Stimulated activated CD4-positive, alpha-beta T cell treated with anti-CD3 and anti-CD28 coated beads, Interleukin-1b, Interleukin-23, amount 100 ng/mL, for 4 hours (primary cell): ENCODE data around the gene MYZAP.
"Not testable (repeated sequence)": the region's sequence is repeated elsewhere in the genome, so short reads cannot be mapped to it uniquely, and the experiment has no call there.

Source experiments
- DNase-seq, 2 donors: peaks; one replicate each; pipeline ENCODE4 v3.0.0-alpha.2; 2020; ENCODE audit warnings: low read depth in 2 of 2

Gene MYZAP

GRCh38 chr15:57592836-57593420 is 1.2 kb downstream of the MYZAP start:
- no peak for DNase-seq

GRCh38 chr15:57594479-57594878 is 2.8 kb downstream of the MYZAP start:
- DNase-seq = no peak

GRCh38 chr15:57595011-57595866 is 3.5 kb downstream of the MYZAP start:
- DNase-seq = no peak

GRCh38 chr15:57596301-57596855 is 4.7 kb downstream of the MYZAP start:
- DNase-seq = no peak

GRCh38 chr15:57596978-57597377 is 5.3 kb downstream of the MYZAP start:
- DNase-seq = no peak

GRCh38 chr15:57597431-57597830 is 5.7 kb downstream of the MYZAP start:
- DNase-seq = no peak

GRCh38 chr15:57598346-57598745 is 6.6 kb downstream of the MYZAP start:
- DNase-seq = no peak

- no peak for DNase-seq
Observed at GRCh38 chr15:57599296-57599810, 7.6 kb downstream of the MYZAP start.

- DNase-seq = no peak
Observed at GRCh38 chr15:57600197-57600596, 8.5 kb downstream of the MYZAP start.

GRCh38 chr15:57604507-57604906 is 12.8 kb downstream of the MYZAP start:
- DNase-seq = no peak

- no peak for DNase-seq
Observed at GRCh38 chr15:57605491-57605890, 13.8 kb downstream of the MYZAP start.

- no peak for DNase-seq
Observed at GRCh38 chr15:57606048-57606447, 14.3 kb downstream of the MYZAP start.

- DNase-seq = no peak
Observed at GRCh38 chr15:57606816-57607215, 15.1 kb downstream of the MYZAP start.

- no peak for DNase-seq
Observed at GRCh38 chr15:57607570-57608000, 15.9 kb downstream of the MYZAP start.

- no peak for DNase-seq
Observed at GRCh38 chr15:57609805-57610529, 18.3 kb downstream of the MYZAP start.

GRCh38 chr15:57611123-57611522 is 19.4 kb downstream of the MYZAP start:
- no peak for DNase-seq

GRCh38 chr15:57611938-57612337 is 20.2 kb downstream of the MYZAP start:
- no peak for DNase-seq

GRCh38 chr15:57614241-57614640 is 22.5 kb downstream of the MYZAP start:
- no peak for DNase-seq

GRCh38 chr15:57615951-57616496 is 24.3 kb downstream of the MYZAP start:
- not testable (repeated sequence) for DNase-seq

GRCh38 chr15:57618325-57618724 is 26.6 kb downstream of the MYZAP start:
- DNase-seq = no peak

GRCh38 chr15:57619746-57620145 is 28.0 kb downstream of the MYZAP start:
- no peak for DNase-seq

GRCh38 chr15:57624730-57625129 is 33.0 kb downstream of the MYZAP start:
- no peak for DNase-seq
